Activated CD4-positive, CD25-positive, alpha-beta regulatory T cell treated with anti-CD3 and anti-CD28 coated beads, Interleukin-2, amount 50 U/mL, for 72 hours (primary cell): Measurements from ENCODE around the gene TMEM239.

Source experiments
- DNase-seq: peaks from one replicate; pipeline ENCODE4 v3.0.0; 2021

Gene TMEM239

DNA sequence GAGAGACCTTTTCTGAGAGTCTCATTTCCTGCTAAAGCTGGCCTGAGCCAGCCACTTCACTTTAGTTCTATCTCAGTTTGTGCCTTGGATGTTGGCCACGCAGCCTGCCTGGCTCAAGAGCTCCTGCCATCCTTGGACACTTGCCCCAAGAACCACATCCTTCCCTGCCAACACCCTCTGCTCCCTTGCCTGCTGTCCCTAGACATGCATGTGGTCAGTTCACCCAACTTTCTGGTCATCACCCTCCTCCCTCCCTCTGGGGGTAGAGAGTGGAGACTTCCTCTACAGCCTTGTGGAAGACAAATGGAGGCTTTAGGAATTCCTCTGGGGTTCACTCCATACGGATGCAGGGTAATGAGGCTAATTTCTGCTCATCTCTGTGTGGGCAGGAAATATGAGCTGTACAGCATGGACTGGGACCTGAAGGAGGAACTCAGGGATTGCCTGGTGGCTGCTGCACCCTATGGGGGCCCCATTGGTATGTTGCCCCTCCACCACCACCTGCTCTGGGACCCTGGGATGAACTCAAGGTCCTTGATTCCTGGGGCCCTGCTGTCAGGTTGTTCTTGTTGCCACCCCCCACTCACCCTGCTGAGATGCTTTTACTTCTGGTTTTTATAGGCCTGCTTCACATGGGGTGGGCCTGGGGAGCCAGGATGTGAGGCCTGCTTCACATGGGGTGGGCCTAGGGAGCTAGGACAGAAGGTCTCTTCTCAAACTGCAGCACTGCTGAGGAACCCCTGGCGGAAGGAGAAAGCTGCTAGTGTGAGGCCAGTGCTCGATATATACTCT lies 43.4 kb downstream of the TMEM239 start:
- DNase-seq = no peak

DNA sequence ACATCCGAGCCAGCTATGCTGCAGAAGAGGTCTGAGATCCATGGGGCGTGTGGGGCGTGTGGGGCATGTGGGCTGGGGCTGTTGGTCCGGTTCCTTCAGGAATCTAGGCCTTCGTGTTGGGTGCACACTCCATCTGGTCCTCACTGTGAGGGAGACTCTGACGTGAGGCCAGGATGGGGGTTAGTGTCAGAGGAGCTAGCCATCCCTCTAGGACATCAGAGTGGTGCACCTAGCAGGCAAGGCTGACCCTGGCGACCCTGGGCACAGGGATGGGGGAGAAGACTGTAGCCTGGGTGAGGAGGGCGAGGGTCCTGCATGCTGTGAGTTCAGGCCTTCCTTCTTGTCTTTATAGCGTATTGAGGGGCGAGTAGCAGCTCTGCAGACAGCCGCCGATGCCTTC lies 48.5 kb downstream of the TMEM239 start:
- no peak for DNase-seq

DNA sequence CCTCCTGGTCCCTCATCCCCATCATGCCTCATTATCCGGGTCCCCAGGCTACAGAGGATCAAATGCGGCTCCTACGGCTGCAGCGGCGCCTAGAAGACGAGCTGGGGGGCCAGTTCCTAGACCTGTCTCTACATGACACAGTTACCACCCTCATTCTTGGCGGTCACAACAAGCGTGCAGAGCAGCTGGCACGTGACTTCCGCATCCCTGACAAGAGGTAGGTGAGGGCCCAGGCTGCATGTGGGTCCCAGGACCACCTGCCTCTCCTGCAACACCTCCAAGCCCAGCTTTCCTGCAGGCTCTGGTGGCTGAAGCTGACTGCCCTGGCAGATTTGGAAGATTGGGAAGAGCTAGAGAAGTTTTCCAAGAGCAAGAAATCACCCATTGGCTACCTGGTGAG lies 48.9 kb downstream of the TMEM239 start:
- no peak for DNase-seq

DNA sequence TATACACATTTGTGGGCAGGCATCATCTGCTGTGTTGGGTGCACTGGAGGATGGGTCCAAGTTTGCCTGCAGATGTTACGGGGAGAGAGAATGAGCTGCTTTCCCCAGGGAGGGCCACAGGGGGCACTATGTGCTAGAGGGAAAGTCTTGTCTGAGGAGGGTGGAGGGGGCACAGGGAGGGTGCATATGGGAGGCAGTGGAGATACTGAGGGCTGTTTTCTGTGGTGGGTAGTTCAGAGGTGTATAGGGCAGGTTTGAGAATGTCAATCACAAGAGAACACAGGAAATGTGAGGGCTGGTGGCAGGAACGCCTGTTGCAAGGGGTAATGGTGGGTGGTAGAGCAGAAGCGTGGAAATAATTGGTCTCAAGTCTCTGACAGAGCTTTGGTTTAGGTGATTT lies 49.5 kb downstream of the TMEM239 start:
- no peak for DNase-seq

DNA sequence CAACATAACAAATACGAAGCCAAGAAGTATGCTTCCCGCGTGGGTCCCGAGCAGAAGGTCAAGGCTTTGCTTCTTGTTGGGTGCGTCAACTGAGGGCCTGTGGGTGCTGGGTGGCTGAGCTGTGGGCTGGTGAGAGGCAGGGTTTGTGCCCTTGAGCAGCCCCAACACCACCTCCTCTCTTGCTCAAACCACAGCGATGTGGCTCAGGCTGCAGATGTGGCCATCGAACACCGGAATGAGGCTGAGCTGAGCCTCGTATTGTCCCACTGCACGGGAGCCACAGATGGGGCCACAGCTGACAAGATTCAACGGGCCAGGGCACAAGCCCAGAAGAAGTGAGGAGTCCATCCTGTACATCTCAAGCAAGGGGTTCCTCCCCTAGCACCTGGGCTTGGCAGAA lies 50.1 kb downstream of the TMEM239 start:
- no peak for DNase-seq

- no peak for DNase-seq
These were observed 51.1 kb downstream of the TMEM239 start for GRCh38 chr20:2867081-2867864.
